Brain microvascular endothelial cell (primary cell): Measurements from ENCODE around the gene CSF1R.

Experiments used
- DNase-seq: peaks from one replicate; pipeline ENCODE4 v3.0.0-alpha.2; 2020
- H3K27ac ChIP-seq: fragments of 250-450 bp; sonication (Bioruptor Pico); 2 replicates; pipeline ENCODE4 v1.5.1; 2020; ENCODE audit warnings: mild to moderate bottlenecking, moderate library complexity
- H3K27me3 ChIP-seq: fragments of 250-450 bp; sonication (Bioruptor Pico); replicated peaks from 2 replicates; pipeline ENCODE4 v1.5.1; 2020; ENCODE audit warnings: mild to moderate bottlenecking
- H3K36me3 ChIP-seq: fragments of 250-450 bp; sonication (Bioruptor Pico); replicated peaks from 2 replicates; pipeline ENCODE4 v1.5.1; 2020; ENCODE audit warnings: mild to moderate bottlenecking
- H3K4me3 ChIP-seq: 2 replicates; pipeline ENCODE4 v1.5.1; 2011; ENCODE audit warnings: low read depth, mild to moderate bottlenecking, control low read depth, low read length, moderate library complexity
- in situ Hi-C: cut with HindIII; loops from 2 replicates; pipeline ENCODE4 v1.10.0; 2017; ENCODE audit warnings: low sequenced_read_pairs, low pct_ligation_motif_present
- TF ChIP-seq, protein P1 (sequence below): IDR thresholded peaks from 2 replicates; pipeline ENCODE4 v1.5.1; 2011; ENCODE audit warnings: low read depth, mild to moderate bottlenecking, moderate library complexity, low read length, control low read depth, inconsistent platforms; ENCODE audit errors: missing control alignments

Gene CSF1R

GRCh38 chr5:150085950-150086715 lies at the start of gene CSF1R:
TSS of gene CSF1R (minus strand) at chr5:150086554. CDS start at chr5:150086427, 127 bp downstream.
- TF ChIP-seq, protein P1, sequence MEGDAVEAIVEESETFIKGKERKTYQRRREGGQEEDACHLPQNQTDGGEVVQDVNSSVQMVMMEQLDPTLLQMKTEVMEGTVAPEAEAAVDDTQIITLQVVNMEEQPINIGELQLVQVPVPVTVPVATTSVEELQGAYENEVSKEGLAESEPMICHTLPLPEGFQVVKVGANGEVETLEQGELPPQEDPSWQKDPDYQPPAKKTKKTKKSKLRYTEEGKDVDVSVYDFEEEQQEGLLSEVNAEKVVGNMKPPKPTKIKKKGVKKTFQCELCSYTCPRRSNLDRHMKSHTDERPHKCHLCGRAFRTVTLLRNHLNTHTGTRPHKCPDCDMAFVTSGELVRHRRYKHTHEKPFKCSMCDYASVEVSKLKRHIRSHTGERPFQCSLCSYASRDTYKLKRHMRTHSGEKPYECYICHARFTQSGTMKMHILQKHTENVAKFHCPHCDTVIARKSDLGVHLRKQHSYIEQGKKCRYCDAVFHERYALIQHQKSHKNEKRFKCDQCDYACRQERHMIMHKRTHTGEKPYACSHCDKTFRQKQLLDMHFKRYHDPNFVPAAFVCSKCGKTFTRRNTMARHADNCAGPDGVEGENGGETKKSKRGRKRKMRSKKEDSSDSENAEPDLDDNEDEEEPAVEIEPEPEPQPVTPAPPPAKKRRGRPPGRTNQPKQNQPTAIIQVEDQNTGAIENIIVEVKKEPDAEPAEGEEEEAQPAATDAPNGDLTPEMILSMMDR = no peak

DNA sequence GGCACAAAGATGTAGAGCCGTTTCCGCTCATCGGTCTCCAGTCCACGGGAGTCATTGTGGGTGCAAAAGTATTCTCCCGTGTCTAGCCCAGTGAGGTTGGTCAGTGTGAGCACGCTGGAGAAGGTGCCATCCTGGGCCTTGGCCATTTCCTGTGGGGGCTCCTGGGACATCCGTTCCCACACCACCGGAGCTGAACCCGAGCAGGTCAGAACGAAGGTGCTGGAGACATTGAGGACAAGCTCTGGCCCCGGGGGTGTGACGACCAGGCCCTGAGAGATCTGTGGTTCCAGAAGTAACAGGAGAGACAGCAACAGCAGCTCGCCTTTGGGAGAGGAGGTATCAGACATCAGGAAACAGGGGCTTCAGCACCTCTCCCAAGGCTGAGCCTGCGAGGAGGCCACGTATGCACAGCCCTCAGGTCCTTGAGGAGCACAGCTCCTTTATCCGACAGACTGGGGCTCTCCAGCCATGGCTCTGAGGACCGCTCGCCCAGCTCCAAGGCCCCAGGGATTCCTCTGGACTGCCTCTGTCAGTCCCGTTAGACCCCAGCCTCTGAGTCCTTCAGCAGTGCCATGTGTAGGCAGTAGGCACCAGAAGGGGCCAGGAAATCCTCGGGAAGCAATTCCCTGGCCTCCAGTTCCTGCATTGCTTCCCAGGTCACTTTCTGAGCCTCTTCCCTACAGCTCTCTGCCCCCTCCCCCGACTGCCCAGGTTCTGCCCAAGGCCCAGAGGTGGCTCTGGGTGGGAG lies 49.4 kb upstream of the CSF1R start:
- H3K36me3 ChIP-seq = peaks cover 48% of the 10 kb centered on the region
- no peaks in the 10 kb centered on the region for H3K27me3 ChIP-seq
- in situ Hi-C loops = no loop called here
- no peak overlapping the region for H3K4me3 ChIP-seq
- H3K27ac ChIP-seq = no peak overlapping the region
- no peak for DNase-seq
- TF ChIP-seq, protein P1 = no peak

More at GRCh38 chr5:150085950-150086715, at the start of gene CSF1R:
- in situ Hi-C loops = no loop called here
- Histone ChIP-seq H3K36me3 (no peaks in the 10 kb centered on the region), H3K27ac (no peak within 1 kb of the TSS), H3K27me3 (no peaks in the 10 kb centered on the region), H3K4me3 (no peak within 1 kb of the TSS)
- no peak for DNase-seq

DNA sequence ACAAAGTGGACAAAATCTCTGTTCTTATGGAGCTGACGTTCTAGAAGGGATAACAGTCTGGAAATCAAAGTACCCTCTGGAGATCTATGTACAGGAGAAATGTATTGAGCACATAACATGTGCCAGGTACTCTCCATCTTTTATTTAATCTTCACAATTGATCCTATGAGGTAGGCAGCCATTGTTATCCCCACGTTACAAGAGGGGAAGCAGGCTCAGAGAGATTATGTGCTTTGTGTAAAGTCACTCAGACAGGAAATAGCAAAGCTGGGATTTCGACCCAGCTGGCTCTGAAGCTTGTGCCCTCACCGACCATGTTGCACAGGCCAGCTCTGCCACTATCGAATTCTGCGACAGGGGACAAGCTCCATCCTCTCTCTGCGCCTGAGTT lies 47.8 kb upstream of the CSF1R start:
- no peaks in the 10 kb centered on the region for H3K27me3 ChIP-seq
- in situ Hi-C loops = no loop called here
- TF ChIP-seq, protein P1 = no peak
- H3K4me3 ChIP-seq = no peak overlapping the region
- H3K27ac ChIP-seq = no peak overlapping the region
- peaks cover 62% of the 10 kb centered on the region for H3K36me3 ChIP-seq
- DNase-seq = no peak

DNA sequence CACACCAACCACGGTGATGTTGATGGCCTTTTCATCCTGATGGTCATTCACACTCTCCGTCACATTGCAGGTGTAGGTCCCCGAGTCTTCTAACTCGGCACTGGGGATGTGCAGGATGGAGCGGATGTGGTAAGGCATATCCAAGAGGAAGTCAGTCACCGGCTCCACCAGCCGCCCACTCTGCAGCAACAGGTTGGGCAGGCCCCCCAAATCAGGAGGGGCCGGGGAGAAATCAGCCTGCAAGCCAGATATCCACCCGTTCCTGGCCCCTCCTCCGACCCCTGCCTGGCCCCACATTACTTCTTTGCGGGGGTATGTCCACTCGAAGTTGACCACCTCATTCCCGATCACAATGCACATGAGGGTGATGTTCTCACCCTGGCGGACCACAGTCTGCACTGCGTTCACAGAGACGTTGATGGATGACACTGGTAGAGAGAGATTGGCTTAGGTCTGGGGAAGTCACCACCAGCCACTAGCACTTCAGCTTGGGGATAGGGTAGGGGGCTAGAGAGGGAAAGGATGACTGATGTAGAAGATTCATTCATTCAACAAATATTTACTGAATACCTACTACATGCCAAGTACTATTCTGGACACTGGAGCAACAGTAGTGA lies 47.3 kb upstream of the CSF1R start:
- in situ Hi-C loops = no loop called here

DNA sequence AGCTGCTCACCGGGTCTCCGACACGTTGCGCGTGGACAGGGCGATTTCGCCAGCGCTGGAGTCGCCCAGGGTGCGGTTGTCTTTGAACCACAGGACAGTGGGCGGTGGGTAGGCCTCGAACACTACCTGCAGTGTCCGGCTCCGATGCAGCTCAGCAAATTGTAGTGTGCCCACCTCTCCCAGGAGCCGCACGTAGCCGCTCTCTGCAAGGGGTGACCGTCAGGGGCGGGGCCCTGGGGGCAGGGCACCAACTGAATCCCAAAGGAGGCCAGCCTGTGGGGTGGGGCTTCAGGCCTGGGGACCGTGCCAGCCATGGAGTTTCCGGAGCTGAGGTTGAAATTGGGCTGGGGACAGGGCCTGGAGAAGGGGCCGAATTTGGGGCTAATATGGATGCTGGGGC lies 46.4 kb upstream of the CSF1R start:
- H3K36me3 ChIP-seq = peaks cover 72% of the 10 kb centered on the region
- DNase-seq = no peak
- H3K27me3 ChIP-seq = no peaks in the 10 kb centered on the region
- in situ Hi-C loops = no loop called here
- H3K4me3 ChIP-seq = no peak overlapping the region
- TF ChIP-seq, protein P1 = no peak
- no peak overlapping the region for H3K27ac ChIP-seq

More for the DNA sequence above, 47.3 kb upstream of the CSF1R start:
- Histone ChIP-seq H3K36me3 (peaks cover 67% of the 10 kb centered on the region), H3K4me3 (no peak overlapping the region), H3K27me3 (no peaks in the 10 kb centered on the region), H3K27ac (no peak overlapping the region)
- no peak for DNase-seq
- TF ChIP-seq, protein P1 = no peak
